Calu3 (cell line): ENCODE results near the gene CLEC4M. TPM values are rescaled to one million over a fixed set of nuclear protein-coding genes. Genes with fewer than 3 reads are reported as not detected.

Source experiments
- Bru-seq: library from RNA; stranded (reverse); fragments of 400-500 nt; gene quantifications from one replicate; lab custom pipeline; 2021; lab: Mats Ljungman, UMichigan
- BruChase-seq, 2 experiments: library from RNA; stranded (reverse); fragments of 400-500 nt; gene quantifications; one replicate each; lab custom pipeline; 2021; lab: Mats Ljungman, UMichigan
- BruUV-seq: library from RNA; stranded (reverse); fragments of 400-500 nt; replicated peaks from 2 replicates; lab custom pipeline; 2021; lab: Mats Ljungman, UMichigan
- CTCF ChIA-PET: fragments of 300-600 bp; sonication (Branson Sonifier 250); formaldehyde crosslinking; loops from one replicate; lab custom pipeline; 2022; ENCODE audit warnings: antibody characterized with exemption; lab: Charles Lee
- DNase-seq: peaks from one replicate; pipeline ENCODE4 v3.0.0; 2022
- H3K27ac Mint-ChIP-seq: one replicate; pipeline ENCODE4 v1.8.0; 2022; ENCODE audit warnings: mixed read lengths; ENCODE audit not compliant: unreplicated experiment
- H3K27me3 Mint-ChIP-seq: one replicate; pipeline ENCODE4 v1.8.0; 2022; ENCODE audit warnings: mixed read lengths; ENCODE audit not compliant: unreplicated experiment
- H3K36me3 Mint-ChIP-seq: one replicate; pipeline ENCODE4 v1.8.0; 2022; ENCODE audit warnings: mild to moderate bottlenecking, moderate library complexity, mixed read lengths; ENCODE audit not compliant: insufficient read depth, unreplicated experiment
- H3K4me1 Mint-ChIP-seq: one replicate; pipeline ENCODE4 v1.8.0; 2022; ENCODE audit warnings: mild to moderate bottlenecking, low read depth, mixed read lengths; ENCODE audit not compliant: unreplicated experiment
- H3K4me3 Mint-ChIP-seq: one replicate; pipeline ENCODE4 v1.8.0; 2022; ENCODE audit warnings: mild to moderate bottlenecking, low read depth, moderate library complexity, mixed read lengths; ENCODE audit not compliant: unreplicated experiment
- H3K9me3 Mint-ChIP-seq: one replicate; pipeline ENCODE4 v1.8.0; 2022; ENCODE audit warnings: low read depth, mixed read lengths; ENCODE audit not compliant: unreplicated experiment
- CTCF ChIP-seq: fragments of 200-600 bp; IDR thresholded peaks from one replicate; pipeline ENCODE4 v1.8.0; 2022; ENCODE audit warnings: antibody characterized with exemption; ENCODE audit not compliant: unreplicated experiment
- intact Hi-C: fragments of 100-400 bp; cut with micrococcal nuclease; formaldehyde crosslinking; loops from one replicate; pipeline ENCODE4 v1.10.0; 2022; ENCODE audit not compliant: unreplicated experiment
- long read RNA-seq: library from polyadenylated mRNA; stranded (forward); transcript quantifications from one replicate; pipeline ENCODE4 v2.0.0, GENCODE V29; 2022
- total RNA-seq: library from RNA; stranded (reverse); gene quantifications from 2 replicates; pipeline ENCODE4 v1.2.3, GENCODE V29; 2022

The CLEC4M gene
- total RNA-seq (not detected in 2 replicates), Bru-seq, nascent RNA (not detected), BruChase-seq, experiment 1, labeled RNA remaining after a 6-hour chase (not detected), BruChase-seq, experiment 2, labeled RNA remaining after a 2-hour chase (not detected)
- long read RNA-seq: 0 reads

GRCh38 chr19:7762719-7763293 lies at the start of gene CLEC4M:
TSS of gene CLEC4M (plus strand) at chr19:7763243. CDS start at chr19:7763267, 24 bp downstream.
- Mint-ChIP-seq H3K27me3 (peaks cover 42% of the 10 kb centered on the region), H3K9me3 (peaks cover 4% of the 10 kb centered on the region), H3K27ac (no peak within 1 kb of the TSS), H3K36me3 (no peaks in the 10 kb centered on the region), H3K4me3 (no peak within 1 kb of the TSS), H3K4me1 (no peaks in the 10 kb centered on the region)
- CTCF ChIA-PET: no interaction called here
- intact Hi-C loops: no loop called here
- TF ChIP-seq CTCF: no peak
- BruUV-seq: no TSS peak
- DNase-seq: no peak

- Mint-ChIP-seq H3K4me3 (no peak overlapping the region), H3K36me3 (no peaks in the 10 kb centered on the region), H3K27ac (no peak overlapping the region), H3K4me1 (no peaks in the 10 kb centered on the region), H3K9me3 (no peaks in the 10 kb centered on the region), H3K27me3 (peaks cover 7% of the 10 kb centered on the region)
- intact Hi-C loops: no loop called here
- no peak for DNase-seq
- BruUV-seq: no TSS peak
- CTCF ChIA-PET: no interaction called here
- no peak for TF ChIP-seq CTCF
These were observed 47.4 kb upstream of the CLEC4M start for GRCh38 chr19:7715671-7716070.

- Mint-ChIP-seq H3K9me3 (no peaks in the 10 kb centered on the region), H3K36me3 (no peaks in the 10 kb centered on the region), H3K27me3 (no peaks in the 10 kb centered on the region), H3K27ac (no peak overlapping the region), H3K4me1 (no peaks in the 10 kb centered on the region), H3K4me3 (no peak overlapping the region)
- CTCF ChIA-PET: no interaction called here
- DNase-seq: no peak
- intact Hi-C loops: no loop called here
- no TSS peak for BruUV-seq
- no peak for TF ChIP-seq CTCF
These were observed 46.3 kb upstream of the CLEC4M start for GRCh38 chr19:7716762-7717161.

- no TSS peak for BruUV-seq
- no peak for DNase-seq
- Mint-ChIP-seq H3K27ac (no peak overlapping the region), H3K9me3 (no peaks in the 10 kb centered on the region), H3K4me1 (no peaks in the 10 kb centered on the region), H3K36me3 (no peaks in the 10 kb centered on the region), H3K27me3 (peaks cover 13% of the 10 kb centered on the region), H3K4me3 (no peak overlapping the region)
- CTCF ChIA-PET: no interaction called here
- intact Hi-C loops: no loop called here
- TF ChIP-seq CTCF: no peak
These were observed 44.4 kb upstream of the CLEC4M start for GRCh38 chr19:7718668-7719067.
